Tibial nerve (tissue), 4 donors: ENCODE data around the gene TEAD3.

Experiments used
- EP300 ChIP-seq, 2 donors: sonication (generic); formaldehyde crosslinking; IDR thresholded peaks; one replicate each; pipeline ENCODE4 v1.6.1; 2017; ENCODE audit warnings: antibody characterized with exemption in 2 of 2, mild to moderate bottlenecking in 1 of 2
- POLR2A ChIP-seq, 2 donors: fragments of 450-650 bp; IDR thresholded peaks; one replicate each; pipeline ENCODE4 v1.6.1; 2017; ENCODE audit warnings: antibody characterized with exemption in 2 of 2, mild to moderate bottlenecking in 2 of 2, moderate library complexity in 2 of 2
- TF ChIP-seq, protein P1 (sequence below), 5 experiments: fragments of 200-600 bp in 3 of 5; fragments of 450-650 bp in 2 of 5; sonication (generic) in 3 of 5; IDR thresholded peaks; one replicate each; pipeline ENCODE4 v1.5.1; 2016 to 2019; ENCODE audit warnings: antibody characterized with exemption in 5 of 5, mild to moderate bottlenecking in 3 of 5, moderate library complexity in 2 of 5

DNA sequence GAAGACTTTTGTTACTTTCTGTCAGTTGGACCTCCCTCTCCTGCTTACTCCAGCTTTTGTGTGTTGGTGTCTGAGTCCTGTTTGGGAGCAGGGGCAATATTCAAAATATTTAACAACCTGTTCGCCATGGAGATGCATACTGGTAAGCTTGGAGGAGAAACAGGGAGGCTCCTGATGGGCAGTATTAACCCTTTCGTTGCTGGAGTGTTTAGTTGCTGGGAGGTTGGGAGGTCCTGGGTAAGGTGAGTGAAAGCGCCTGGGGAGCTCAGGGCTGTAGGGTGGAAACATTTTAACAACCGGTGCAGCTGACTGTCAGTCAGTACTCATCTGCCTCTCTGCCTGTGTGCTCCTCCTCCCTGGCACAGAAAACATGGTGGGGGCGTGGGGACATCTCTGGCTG, 11.7 kb upstream of the TEAD3 start:
- TF ChIP-seq, protein P1, sequence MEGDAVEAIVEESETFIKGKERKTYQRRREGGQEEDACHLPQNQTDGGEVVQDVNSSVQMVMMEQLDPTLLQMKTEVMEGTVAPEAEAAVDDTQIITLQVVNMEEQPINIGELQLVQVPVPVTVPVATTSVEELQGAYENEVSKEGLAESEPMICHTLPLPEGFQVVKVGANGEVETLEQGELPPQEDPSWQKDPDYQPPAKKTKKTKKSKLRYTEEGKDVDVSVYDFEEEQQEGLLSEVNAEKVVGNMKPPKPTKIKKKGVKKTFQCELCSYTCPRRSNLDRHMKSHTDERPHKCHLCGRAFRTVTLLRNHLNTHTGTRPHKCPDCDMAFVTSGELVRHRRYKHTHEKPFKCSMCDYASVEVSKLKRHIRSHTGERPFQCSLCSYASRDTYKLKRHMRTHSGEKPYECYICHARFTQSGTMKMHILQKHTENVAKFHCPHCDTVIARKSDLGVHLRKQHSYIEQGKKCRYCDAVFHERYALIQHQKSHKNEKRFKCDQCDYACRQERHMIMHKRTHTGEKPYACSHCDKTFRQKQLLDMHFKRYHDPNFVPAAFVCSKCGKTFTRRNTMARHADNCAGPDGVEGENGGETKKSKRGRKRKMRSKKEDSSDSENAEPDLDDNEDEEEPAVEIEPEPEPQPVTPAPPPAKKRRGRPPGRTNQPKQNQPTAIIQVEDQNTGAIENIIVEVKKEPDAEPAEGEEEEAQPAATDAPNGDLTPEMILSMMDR (IDR thresholded peaks at IDR 0.05) = no peak
- TF ChIP-seq POLR2A (IDR thresholded peaks at IDR 0.05) = no peak
- no peak for TF ChIP-seq EP300 (IDR thresholded peaks at IDR 0.05)
